Ishikawa (cell line): ENCODE data around the gene KIF16B.

Experiments
- CEBPB ChIP-seq: IDR thresholded peaks from 2 replicates; pipeline ENCODE4 v1.6.1; 2012
- CREB1 ChIP-seq: IDR thresholded peaks from 2 replicates; pipeline ENCODE4 v1.6.1; 2012; ENCODE audit warnings: low read depth
- EGR1 ChIP-seq: IDR thresholded peaks from 2 replicates; pipeline ENCODE4 v1.6.1; 2012
- EP300 ChIP-seq: IDR thresholded peaks from 2 replicates; pipeline ENCODE4 v1.6.1; 2012; ENCODE audit warnings: borderline replicate concordance
- FOXM1 ChIP-seq: IDR thresholded peaks from 2 replicates; pipeline ENCODE4 v1.6.1; 2012; ENCODE audit warnings: low read depth, borderline replicate concordance
- MAX ChIP-seq: IDR thresholded peaks from 2 replicates; pipeline ENCODE4 v1.6.1; 2012
- NFIC ChIP-seq: IDR thresholded peaks from 2 replicates; pipeline ENCODE4 v1.6.1; 2012
- RAD21 ChIP-seq: IDR thresholded peaks from 2 replicates; pipeline ENCODE4 v1.6.1; 2012; ENCODE audit warnings: low read depth
- REST ChIP-seq: IDR thresholded peaks from 2 replicates; pipeline ENCODE4 v1.6.1; 2012; ENCODE audit warnings: low read depth, mild to moderate bottlenecking
- TAF1 ChIP-seq: IDR thresholded peaks from 2 replicates; pipeline ENCODE4 v1.6.1; 2012; ENCODE audit warnings: low read depth, mild to moderate bottlenecking
- TCF12 ChIP-seq: IDR thresholded peaks from 2 replicates; pipeline ENCODE4 v1.6.1; 2012; ENCODE audit warnings: low read depth
- TEAD4 ChIP-seq: IDR thresholded peaks from 2 replicates; pipeline ENCODE4 v1.6.1; 2012
- USF1 ChIP-seq: IDR thresholded peaks from 2 replicates; pipeline ENCODE4 v1.6.1; 2012
- YY1 ChIP-seq: IDR thresholded peaks from 2 replicates; pipeline ENCODE4 v1.6.1; 2012; ENCODE audit warnings: low read depth
- ZBTB7A ChIP-seq: IDR thresholded peaks from 2 replicates; pipeline ENCODE4 v1.6.1; 2012; ENCODE audit warnings: low read depth

Gene KIF16B

GRCh38 chr20:16270314-16270931 lies 302.8 kb downstream of the KIF16B start:
- TF ChIP-seq TCF12 (no peak), TAF1 (no peak), EP300 (no peak), ZBTB7A (no peak), CREB1 (no peak), YY1 (no peak), RAD21 (no peak), MAX (no peak)

- TF ChIP-seq USF1 = no peak
- no peak for TF ChIP-seq CREB1
- no peak for TF ChIP-seq CEBPB
- no peak for TF ChIP-seq NFIC
- no peak for TF ChIP-seq TEAD4
- no peak for TF ChIP-seq ZBTB7A
- no peak for TF ChIP-seq TCF12
- TF ChIP-seq YY1 = no peak
- no peak for TF ChIP-seq TAF1
- no peak for TF ChIP-seq RAD21
- TF ChIP-seq MAX = no peak
- no peak for TF ChIP-seq REST
- TF ChIP-seq FOXM1 = no peak
- TF ChIP-seq EGR1 = no peak
- no peak for TF ChIP-seq EP300
These were observed 305.7 kb downstream of the KIF16B start for GRCh38 chr20:16267526-16267925.

GRCh38 chr20:16265334-16265733 lies 307.9 kb downstream of the KIF16B start:
- TF ChIP-seq FOXM1 = no peak

GRCh38 chr20:16263582-16263981 lies 309.7 kb downstream of the KIF16B start:
- no peak for TF ChIP-seq FOXM1
- TF ChIP-seq ZBTB7A = no peak

- TF ChIP-seq USF1 = no peak
These were observed 310.7 kb downstream of the KIF16B start for GRCh38 chr20:16262594-16262993.

- TF ChIP-seq ZBTB7A = no peak
- no peak for TF ChIP-seq TCF12
- no peak for TF ChIP-seq CREB1
- TF ChIP-seq MAX = no peak
- no peak for TF ChIP-seq CEBPB
- TF ChIP-seq TEAD4 = no peak
- no peak for TF ChIP-seq USF1
- TF ChIP-seq RAD21 = no peak
- TF ChIP-seq TAF1 = no peak
- TF ChIP-seq YY1 = no peak
- no peak for TF ChIP-seq EGR1
- no peak for TF ChIP-seq REST
- no peak for TF ChIP-seq EP300
- no peak for TF ChIP-seq NFIC
- TF ChIP-seq FOXM1 = no peak
These were observed 311.4 kb downstream of the KIF16B start for GRCh38 chr20:16261733-16262273.
